DMS153 (cell line): ENCODE results near the gene GMDS.

Experiments used
- DNase-seq: peaks from one replicate; lab custom pipeline; 2025; lab: John Stamatoyannopoulos, UW

GMDS gene

DNA sequence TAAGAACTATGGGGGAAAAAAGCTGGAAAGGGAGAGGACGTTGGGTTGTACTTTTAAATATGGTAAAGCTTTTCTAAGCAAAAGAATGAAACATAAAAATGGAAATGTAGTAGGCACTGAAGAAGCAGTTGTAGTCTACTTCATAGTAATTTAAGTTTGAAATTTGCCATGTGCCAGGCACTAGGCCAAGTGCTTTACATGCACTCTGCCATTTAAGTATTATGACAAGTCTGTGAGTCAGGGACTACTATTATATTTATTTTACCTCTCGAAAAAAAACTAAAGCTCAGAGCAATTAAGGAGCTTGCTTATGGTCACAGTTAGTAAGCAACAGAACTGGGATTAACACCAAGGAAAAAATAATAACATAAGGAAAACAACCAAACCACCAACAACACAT, 257.8 kb downstream of the GMDS start:
- no peak for DNase-seq

DNA sequence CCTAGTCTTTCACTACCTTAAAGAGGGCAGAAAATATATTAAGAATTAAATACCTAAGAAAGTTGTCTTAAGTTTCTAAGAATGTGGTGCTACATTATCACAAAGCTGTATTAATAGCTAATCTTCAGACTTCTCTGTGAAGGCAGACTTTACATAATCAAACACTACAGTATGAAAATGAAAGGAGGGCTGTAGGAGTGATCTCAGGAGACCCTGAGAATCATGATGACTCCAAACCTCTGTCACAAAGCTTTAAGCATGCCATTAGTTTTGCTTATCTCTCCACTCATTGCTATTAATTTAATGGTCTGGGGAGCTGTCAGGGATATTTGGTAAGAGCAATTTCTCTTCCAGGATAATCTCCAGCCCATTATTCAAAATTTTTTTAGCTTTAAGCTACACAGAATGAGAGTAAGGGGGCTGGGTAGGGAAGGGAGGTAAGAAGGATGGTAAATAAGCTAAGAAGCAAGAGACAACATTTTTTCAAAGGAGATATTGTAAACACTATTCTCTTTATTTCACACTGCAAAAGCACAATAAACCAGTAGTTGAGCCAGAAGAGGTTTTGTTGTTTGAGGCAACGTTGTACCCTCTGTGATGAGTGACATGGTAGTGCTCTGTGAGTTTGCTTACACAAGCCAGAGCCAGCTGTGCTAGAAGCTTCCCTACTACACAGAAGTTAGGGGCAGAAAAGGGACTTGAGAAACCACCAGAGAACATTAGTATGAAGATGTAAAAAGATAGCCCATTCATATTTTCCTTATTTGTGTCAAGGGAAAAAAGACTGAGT, 258.8 kb downstream of the GMDS start:
- DNase-seq: no peak

DNA sequence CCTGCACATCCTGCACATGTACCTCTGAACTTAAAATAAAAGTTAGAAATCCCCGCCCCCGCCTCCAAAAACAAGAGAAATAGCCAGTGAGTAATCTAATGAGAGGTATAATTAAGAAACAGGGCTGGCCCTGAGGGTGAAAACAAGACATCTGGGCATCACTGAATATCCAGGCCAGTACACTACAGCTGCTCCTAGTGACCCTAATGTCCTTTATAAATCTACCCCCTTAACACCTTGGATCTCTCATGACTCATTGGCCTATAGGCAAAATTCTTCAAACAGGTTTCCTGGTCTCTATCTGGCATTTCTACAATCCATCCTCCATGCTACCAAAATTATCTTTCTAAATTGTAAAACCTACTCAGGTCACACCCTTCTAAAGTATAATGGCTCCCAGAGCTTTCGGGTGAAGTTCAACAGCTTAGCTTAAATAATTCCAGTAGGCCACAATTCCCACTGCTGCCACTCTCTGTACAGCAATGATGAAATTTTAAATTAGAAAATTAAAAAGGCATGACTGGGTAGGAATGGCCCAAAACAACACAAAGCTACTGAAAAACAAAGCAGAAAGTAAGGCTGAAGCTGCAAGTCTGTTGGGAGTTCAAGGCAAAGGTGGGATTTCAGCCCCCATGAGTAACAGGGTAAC, 260.9 kb downstream of the GMDS start:
- no peak for DNase-seq

DNA sequence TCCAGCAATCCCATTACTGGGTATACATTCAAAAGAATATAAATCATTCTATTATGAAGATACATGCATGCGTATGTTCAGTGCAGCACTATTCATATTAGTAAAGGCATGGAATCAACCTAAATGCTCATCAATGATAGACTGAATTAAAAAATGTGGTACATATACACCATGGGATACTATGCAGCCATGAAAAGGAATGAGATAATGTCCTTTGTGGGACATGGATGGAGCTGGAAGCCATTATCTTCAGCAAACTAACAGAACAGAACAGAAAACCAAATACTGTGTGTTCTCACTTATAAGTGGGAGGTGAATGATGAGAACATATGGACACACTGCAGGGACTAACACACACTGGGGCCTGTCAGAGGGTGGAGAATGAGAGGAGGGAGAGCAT, 261.6 kb downstream of the GMDS start:
- no peak for DNase-seq

DNA sequence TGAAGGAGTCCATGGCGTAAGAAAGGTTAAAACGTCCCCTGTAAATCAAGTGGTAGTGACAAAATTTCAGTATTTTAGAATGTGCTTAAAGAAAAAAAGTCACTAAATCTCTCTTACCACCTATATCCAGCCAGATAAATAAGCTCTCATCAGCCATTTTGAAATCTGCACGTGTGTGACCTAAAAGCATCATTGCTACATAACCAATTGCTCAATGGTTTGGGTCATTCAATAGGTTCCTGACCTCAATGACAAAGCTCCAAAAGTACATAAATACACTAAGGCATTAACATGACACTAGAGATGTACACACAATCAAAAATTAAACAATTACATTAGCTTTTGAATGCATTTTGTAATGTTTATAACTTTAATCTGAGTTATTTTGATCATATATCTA, 272.4 kb downstream of the GMDS start:
- no peak for DNase-seq

DNA sequence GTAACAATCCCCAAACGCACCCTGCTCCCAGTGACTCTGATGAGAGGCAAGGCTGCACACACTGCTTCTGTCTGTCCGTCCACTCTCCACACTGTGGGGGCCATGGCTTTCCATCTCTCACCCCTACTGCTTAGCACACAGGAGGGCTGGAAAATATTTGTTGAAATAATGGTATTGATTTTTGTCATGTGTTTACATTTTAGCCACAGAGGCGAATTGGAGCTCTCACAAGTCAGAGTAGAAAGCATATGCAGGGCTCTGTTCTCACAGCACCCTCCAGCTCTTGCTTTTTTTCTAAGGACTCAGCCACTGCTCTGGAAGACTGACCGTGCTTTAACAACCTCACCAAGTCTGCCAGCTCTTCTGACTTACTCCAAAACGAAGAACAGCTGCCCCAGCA, 273.8 kb downstream of the GMDS start:
- no peak for DNase-seq

DNA sequence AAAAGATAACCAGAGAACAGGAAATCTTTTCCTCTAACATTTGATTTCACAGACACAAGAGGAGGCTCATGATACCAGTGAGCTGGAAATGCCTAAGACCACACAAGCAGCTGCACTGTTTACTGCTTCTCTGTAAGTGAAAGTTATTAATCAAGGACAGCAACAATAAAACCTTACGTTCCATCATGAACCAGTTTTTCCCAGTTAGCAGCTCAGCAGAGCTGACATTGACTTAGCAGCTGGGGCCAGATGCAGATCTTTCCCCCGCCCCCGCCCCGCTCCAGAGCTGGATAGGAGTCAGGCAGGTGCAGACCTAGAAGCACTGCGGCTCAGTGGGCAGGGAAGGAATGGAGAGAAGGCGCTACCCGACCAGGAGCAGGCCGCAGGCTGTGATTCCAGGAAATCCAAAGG, 275.2 kb downstream of the GMDS start:
- no peak for DNase-seq

DNA sequence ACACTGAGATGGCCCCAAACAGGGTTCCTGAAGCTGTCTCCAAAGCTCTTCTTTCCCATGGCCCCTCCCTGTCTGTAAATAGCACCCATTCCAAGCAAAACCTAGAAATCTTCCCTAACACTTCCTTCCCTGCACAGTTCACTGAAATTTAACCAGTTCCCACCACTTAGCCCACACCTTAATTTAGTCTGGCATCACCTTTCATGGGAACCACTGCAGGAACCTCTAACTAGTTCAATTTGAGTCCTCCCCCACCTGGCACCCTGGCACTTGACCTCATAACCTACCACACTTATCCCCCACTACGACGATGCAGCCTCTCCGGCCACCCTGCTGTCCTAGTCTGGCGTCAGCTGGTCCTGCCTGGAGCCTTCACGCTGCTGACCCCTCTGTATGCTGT, 278.7 kb downstream of the GMDS start:
- DNase-seq: no peak

DNA sequence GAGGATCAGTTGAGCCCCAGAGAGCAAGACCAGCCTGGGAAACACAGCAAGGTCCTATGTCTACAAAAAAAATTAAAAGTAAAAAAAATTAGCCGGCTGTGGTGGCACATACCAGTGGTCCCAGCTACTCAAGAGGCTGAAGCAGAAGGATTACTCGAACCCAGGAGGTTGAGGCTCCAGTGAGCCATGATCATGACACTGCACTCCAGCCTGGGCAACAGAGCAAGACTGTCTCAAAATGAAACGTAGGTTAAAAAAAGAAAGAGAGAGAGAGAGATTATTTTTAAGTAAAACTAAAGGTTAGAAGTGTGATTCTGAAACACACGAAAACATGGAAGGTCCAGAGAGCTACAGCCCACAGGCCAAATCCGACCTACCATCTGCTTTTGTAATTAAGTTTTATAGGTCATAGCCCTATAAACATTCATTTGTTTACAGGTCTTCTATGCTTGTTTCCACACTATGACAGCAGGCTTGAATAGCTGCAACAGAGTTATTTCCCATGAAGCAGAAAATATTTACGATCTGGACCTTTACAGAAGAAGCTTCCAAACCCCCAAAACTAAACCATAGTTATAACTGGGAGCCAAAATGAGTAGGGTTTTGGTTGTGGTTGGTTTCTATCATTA, 279.7 kb downstream of the GMDS start:
- DNase-seq: no peak

DNA sequence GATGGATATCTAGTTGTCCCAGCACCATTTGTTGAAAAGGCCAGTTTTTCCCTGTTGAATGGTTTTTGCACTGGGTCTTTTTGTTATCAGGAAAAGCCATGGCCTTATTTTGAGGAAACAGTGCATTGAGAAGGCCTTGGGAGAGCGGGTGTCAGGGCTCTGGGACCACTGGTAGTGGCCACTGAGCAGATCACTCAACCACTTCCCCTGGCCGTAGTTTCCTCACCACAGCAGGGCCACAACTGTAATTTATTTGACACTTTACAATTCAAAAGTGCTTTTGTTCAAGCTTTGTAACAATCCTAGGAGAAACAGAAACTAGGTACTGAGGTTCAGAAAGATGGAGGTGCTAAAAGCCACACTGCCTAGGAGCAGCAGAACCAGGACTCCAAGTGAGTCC, 281.8 kb downstream of the GMDS start:
- no peak for DNase-seq

DNA sequence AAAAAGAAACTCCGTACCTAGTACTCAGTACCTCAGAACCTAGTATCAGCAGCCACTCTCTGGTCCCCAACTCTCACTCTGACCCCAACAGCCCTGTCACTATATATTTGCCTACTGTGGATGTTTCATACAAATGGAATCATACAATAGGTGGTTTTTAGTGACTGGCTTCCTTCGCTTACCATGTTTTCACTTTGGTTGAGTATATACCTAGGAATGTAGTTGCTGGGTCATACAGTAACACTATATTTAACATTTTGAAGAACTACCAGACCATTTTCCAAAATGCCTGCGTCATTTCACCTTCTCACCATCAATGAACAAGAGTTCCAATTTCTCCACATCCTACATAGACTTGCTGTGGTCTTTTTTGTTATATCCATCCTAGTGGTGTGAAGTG, 283.2 kb downstream of the GMDS start:
- DNase-seq: no peak

DNA sequence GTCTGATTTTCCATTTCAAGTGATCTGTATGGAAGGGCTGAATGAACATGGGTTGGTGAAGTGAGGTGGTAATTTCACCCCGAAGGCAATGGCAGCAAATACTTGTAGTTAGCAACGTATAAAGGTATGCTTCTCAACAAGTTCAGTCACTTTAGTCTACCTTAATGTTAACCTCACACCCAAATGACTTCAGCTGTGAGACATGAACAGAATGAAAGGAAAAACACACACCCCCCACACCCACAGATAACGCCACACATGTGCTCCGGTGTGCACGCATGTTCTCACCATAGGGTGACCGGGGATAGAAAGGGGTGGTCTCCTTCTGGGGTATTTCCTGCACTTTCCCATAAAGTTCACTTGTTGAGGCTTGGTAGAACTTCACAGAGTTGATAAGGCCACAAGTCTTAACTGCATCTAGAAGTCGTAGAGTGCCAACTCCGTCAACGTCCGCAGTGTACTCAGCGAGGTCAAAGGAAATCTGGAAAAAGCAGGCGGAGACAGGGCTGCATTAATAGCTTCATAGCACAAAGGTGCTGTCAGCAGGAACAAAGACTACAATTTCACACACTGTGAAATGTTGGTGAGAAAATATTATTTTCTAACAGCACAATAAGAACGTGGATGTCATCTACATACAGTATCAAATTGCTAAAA, 284.8 kb downstream of the GMDS start:
- DNase-seq: no peak

DNA sequence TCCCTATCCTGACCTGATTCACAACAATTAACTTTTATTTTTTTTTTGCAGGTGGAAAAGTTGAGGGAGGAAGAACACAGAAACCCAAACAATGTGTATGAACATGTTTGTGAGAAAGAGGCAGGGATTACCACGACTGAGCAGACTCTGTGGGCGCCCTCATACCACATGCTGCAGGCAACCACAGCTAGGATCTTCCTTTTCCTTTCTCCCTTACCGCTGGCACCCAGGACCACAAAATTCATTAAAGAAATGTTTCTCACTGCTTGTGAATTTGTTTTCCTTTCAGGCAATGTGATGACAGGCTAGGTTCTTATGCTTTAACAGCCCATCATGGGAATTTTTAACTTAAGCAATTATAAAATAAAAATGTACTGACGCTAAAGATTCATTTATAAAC, 287.1 kb downstream of the GMDS start:
- DNase-seq: no peak

DNA sequence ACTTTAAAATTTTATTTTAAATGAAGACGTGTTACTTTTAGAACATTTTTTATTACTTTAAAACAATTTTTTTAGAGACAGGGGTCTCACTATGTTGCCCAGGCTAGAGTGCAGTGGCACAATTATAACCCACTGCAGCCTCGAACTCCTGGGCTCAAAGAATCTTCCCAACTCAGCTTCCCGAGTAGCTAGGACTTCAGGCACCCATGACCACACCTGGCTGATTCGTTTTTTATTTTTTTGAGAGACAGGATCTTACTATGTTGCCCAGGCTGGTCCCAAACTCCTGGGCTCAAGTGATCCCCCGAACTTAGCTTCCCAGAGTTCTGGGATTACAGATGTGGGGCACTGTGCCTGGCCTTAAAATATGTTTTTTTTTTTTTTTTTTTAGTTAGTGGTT, 287.7 kb downstream of the GMDS start:
- DNase-seq: no peak

DNA sequence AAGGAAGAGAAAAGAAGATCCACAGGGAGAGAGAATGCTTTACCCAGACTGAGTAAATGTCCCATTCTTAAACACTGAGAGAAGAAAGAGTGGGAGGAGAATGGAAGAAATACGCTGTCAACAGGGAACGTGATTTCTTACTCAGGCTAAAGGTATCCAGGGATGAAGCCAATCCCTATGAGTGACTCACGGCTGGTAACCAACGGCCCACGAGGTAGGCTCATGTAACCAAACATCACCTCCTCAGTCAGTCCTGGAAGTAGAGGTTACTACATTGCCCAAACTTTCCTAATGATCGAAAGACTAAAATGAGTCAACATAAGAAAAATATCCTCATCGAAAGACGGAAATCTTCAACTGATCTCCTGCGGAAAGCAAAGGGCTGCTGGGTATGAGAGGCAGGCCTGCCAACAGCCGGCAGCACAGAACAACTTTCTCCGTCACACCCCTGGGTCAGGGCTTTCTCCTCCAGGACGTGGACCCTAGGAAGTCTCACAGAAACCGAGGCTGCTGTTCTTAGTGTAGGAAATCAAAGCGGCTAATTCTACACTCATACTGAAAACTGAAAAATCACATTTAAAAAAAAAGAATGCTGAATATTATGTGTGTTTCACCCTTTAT, 292.6 kb downstream of the GMDS start:
- DNase-seq: no peak

DNA sequence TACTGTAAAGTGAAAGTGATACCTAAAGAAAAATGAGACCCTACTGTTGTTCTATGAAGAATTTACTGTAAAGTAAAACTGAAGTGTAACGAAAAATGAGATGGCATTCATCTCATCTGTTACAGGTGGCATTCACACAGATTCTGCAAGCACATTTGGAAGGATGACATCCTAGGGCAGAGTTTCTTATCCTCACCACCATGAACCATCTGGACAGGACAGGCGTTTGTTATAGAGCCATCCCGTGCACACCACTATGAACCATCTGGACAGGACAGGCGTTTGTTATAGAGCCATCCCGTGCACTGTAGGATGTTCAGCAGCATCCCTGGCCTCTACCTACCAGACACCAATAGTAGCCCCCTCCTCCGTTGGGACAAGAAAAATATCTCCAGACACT, 294.8 kb downstream of the GMDS start:
- no peak for DNase-seq

DNA sequence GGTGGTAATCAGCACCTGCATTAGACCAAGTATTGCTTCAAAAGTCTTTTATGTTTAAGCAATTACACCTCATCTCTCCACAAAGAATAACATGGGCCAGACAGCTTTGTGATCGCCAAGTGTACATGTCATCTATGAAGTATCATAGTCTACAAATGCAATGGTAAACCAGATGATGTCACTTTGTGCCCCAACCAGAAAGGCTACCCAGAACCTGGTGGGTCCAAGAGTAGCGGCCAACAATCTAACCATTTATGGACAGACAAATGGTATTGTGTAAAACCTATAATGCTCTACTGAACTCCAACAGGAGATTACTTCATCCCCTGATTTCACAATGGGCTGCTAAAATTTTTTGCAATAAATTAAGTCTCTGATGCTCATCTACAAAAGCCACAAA, 295.9 kb downstream of the GMDS start:
- no peak for DNase-seq

DNA sequence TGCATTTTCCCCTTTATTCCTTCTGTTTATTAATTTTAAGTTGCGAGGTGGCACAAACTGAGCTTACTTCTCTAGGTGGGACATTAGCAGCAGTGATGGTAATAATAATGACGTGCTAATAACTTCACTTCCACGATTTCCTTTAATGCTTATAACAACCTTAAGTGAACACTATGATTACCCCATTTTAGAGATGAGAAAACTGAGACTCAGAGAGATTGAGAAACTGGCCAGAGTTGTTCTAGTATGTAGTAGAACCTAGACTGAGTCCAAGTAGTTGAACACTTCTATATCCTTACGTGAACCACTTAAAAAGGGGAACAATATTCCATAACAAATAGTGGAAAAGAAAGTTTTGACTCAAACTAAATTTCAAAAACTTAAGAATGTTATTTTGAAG, 297.5 kb downstream of the GMDS start:
- DNase-seq: no peak

DNA sequence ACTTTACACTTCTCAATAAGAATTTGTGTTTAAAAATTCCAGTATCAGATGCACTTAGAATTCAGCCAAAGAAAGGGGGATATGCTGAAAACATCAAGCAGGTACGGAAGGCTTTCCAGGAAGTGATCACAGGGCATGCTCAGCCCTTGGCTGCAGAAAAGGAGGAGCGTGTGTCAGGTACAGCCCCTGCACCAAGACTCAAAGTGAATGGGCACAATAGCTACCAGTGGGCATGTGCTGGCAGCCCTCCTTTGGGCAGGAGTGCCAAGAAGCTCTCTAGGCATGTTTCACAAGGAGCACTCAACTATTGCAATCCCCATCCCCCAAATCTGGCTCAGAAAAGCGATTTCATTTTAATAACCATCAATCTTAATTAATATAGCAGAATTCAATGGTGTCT, 298.8 kb downstream of the GMDS start:
- no peak for DNase-seq

DNA sequence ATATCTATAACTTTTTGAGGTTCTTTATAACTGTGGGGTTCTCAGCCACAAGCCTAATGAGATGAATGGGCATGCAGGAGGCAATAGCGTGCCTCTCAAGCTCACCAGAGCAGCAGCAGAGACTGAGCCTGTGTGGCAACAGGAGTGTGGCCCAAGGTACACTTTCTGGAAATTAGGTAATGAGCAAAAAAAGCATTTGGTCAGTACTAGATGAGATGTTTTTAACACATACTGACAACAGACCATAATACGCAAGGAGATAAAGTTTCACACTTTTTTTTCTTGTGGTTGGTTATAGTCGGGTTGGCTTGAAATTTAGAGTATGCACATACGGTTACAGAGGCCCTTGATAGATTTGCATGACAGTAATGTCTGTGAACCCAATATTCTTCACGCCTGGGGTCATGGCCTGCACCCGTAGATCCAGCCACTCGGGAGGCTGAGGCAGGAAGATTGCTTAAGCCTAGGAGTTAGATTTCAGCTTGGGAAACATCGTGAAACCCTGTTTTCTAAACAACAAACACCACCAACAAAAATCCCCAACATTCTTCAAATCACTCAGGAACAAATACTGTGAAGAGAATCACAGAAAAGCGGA, 300.1 kb downstream of the GMDS start:
- DNase-seq: no peak

DNA sequence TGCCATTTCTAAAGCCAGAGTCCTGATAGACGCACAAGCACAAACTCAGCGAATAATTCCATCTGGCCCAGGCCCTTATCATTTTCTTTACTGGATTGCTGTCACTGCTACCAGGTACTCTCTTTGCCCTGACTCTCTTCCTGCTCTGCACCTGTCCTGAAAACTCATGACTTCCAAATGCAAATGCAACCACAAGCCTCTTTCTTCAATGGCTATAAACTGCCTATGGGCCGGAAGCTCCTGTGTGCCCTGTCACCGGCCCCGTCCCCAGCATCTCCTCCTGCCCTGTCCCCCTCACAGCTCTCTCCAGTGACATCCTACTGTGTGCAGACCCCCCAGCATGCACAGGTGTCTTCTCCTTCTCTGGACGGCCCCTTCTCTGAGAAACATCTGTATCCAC, 302.6 kb downstream of the GMDS start:
- DNase-seq: no peak

DNA sequence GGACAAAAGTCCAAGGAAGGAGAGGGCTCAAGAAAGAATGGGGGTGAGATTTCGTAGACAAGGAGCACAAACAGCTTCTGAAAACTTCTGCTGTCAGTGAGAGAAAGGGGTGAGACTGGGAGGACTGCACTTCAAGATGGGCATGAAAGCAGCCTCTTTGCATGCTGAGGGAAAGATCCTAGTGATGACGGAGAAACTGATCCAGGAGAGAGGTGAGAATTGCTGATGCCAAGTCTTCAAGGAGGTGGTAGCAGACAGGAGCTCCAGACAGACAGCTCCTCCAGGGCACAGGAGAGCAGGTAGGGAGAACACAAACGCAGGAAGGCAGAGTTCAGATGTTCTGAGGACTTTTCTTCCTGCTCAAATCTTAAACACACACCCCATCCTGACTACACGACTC, 303.9 kb downstream of the GMDS start:
- no peak for DNase-seq
